ENCODE data around the gene PRICKLE3. TPM values are rescaled to one million over a fixed set of nuclear protein-coding genes. Genes with fewer than 3 reads are reported as not detected.

PRICKLE3 gene
- total and polyA plus RNA-seq, 2 of the 4 experiments (the other 2 are of a cell fraction) = 3.4 to 6.4 TPM

GRCh38 chrX:49204017-49204416 is 17.8 kb upstream of the PRICKLE3 start:
- intact Hi-C loops (cut with micrococcal nuclease) (no loop called here), in situ Hi-C loops (cut with MboI; ENCODE audit: low sequenced_read_pairs) (no loop called here), dilution Hi-C loops (cut with HindIII; ENCODE audit: low sequenced_read_pairs, unreplicated experiment) (no loop called here)
- H4K8ac ChIP-seq (ENCODE audit: low read depth in 2 of 2, low read length in 2 of 2) = no peak overlapping the region
- H3K4ac ChIP-seq (ENCODE audit: low read depth, low read length) = no peak overlapping the region
- H2BK120ac ChIP-seq (ENCODE audit: low read depth, low read length) = no peak overlapping the region
- ATAC-seq (ENCODE audit: low read depth) (no peak), DNase-seq (no peak)
- no peak overlapping the region for H4K91ac ChIP-seq (ENCODE audit: insufficient read depth, low read depth, low read length)
- H3K4me1 ChIP-seq (ENCODE audit: control insufficient read depth, insufficient read depth, low read length) = no peaks in the 10 kb centered on the region
- H3K79me1 ChIP-seq (ENCODE audit: low read depth in 1 of 2, low read length in 2 of 2) = no peaks in the 10 kb centered on the region
- TF ChIP-seq CEBPB (IDR thresholded peaks at IDR 0.05; ENCODE audit: low read depth, low read length) (no peak), RFX5 (IDR thresholded peaks at IDR 0.05; ENCODE audit: low read depth, low read length) (no peak), RCOR1 (IDR thresholded peaks at IDR 0.05; ENCODE audit: insufficient replicate concordance, low read length) (no peak), MAFK (IDR thresholded peaks at IDR 0.05; ENCODE audit: low read depth, low read length) (no peak), SMC3 (IDR thresholded peaks at IDR 0.05; ENCODE audit: low read depth, low read length) (no peak), POLR2A (IDR thresholded peaks at IDR 0.05; ENCODE audit: low read depth, low read length) (no peak), MXI1 (IDR thresholded peaks at IDR 0.05; ENCODE audit: borderline replicate concordance, low read depth, low read length) (no peak), USF2 (IDR thresholded peaks at IDR 0.05; ENCODE audit: low read depth, low read length) (no peak), FOS (IDR thresholded peaks at IDR 0.05; ENCODE audit: low read depth, low read length) (no peak), ELK1 (IDR thresholded peaks at IDR 0.05; ENCODE audit: borderline replicate concordance, low read depth, low read length) (no peak), CHD1 (IDR thresholded peaks at IDR 0.05; ENCODE audit: low read depth, low read length) (no peak), RAD21 (IDR thresholded peaks at IDR 0.05; ENCODE audit: low read length) (no peak), NFE2L2 (IDR thresholded peaks at IDR 0.05; ENCODE audit: low read depth, low read length) (no peak), BHLHE40 (IDR thresholded peaks at IDR 0.05; ENCODE audit: low read depth, low read length) (no peak)
- no peak overlapping the region for H3K9ac ChIP-seq (ENCODE audit: low read depth, low read length)
- no peak overlapping the region for H2BK15ac ChIP-seq (ENCODE audit: low read depth, low read length)
- H2BK5ac ChIP-seq (ENCODE audit: low read depth, low read length, poor library complexity, severe bottlenecking) = no peak overlapping the region
- no peak overlapping the region for H3K4me2 ChIP-seq (ENCODE audit: low read depth, low read length)
- H3K27me3 ChIP-seq (ENCODE audit: control insufficient read depth, insufficient read depth, low read length) = peaks cover 13% of the 10 kb centered on the region
- no peak overlapping the region for H2AK5ac ChIP-seq (ENCODE audit: low read depth, low read length)
- no peak overlapping the region for H2AK9ac ChIP-seq (replicated peaks; ENCODE audit: low read depth, low read length, poor library complexity)
- H3K14ac ChIP-seq (replicated peaks; ENCODE audit: low read depth, low read length) = no peak overlapping the region
- H4K20me1 ChIP-seq (ENCODE audit: insufficient read depth, low read length) = no peaks in the 10 kb centered on the region
- no peak overlapping the region for H3K18ac ChIP-seq (ENCODE audit: low read depth, low read length)
- H3K9me1 ChIP-seq (ENCODE audit: insufficient read depth, low read length) = no peaks in the 10 kb centered on the region
- no TSS peak for BruUV-seq (replicated peaks)
- H3K36me3 ChIP-seq (ENCODE audit: control insufficient read depth, insufficient read depth, low read length) = no peaks in the 10 kb centered on the region
- no peak overlapping the region for H3K56ac ChIP-seq (ENCODE audit: extremely low read depth, insufficient read depth, low read length)
- no peak overlapping the region for H3K23ac ChIP-seq (ENCODE audit: low read depth, low read length)
- POLR2A ChIA-PET (ENCODE audit: unreplicated experiment) = no interaction called here
- no peak overlapping the region for H2BK20ac ChIP-seq (ENCODE audit: low read depth, low read length)
- no peak overlapping the region for H2AFZ ChIP-seq (replicated peaks; ENCODE audit: low read length, poor library complexity)
- CTCF ChIA-PET = no interaction called here
- no peak overlapping the region for H4K5ac ChIP-seq (ENCODE audit: low read depth, low read length)
- no peak overlapping the region for H3K4me3 ChIP-seq (ENCODE audit: insufficient read depth, low read depth, low read length)
- H3K27ac ChIP-seq (ENCODE audit: insufficient read depth, low read length) = no peak overlapping the region
- no CpG with 5 or more reads among the region's 6 CpGs for WGBS, 2 experiments (ENCODE audit: extremely low coverage in 2 of 2, insufficient read length in 1 of 2)
- H3K9me3 ChIP-seq (ENCODE audit: control insufficient read depth, insufficient read depth, low read length) = no peaks in the 10 kb centered on the region
